WI38 (cell line): ENCODE measurements around the gene TNNT1.

Experiments used
- H3K4me3 ChIP-seq: 2 replicates; pipeline ENCODE4 v1.5.1; 2011; ENCODE audit warnings: low read depth, mild to moderate bottlenecking, control low read depth, low read length
- TF ChIP-seq, protein P1 (sequence below): IDR thresholded peaks from 2 replicates; pipeline ENCODE4 v1.5.1; 2012; ENCODE audit warnings: low read depth, mild to moderate bottlenecking, control low read depth, low read length

The TNNT1 gene, protein sequence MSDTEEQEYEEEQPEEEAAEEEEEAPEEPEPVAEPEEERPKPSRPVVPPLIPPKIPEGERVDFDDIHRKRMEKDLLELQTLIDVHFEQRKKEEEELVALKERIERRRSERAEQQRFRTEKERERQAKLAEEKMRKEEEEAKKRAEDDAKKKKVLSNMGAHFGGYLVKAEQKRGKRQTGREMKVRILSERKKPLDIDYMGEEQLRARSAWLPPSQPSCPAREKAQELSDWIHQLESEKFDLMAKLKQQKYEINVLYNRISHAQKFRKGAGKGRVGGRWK

DNA sequence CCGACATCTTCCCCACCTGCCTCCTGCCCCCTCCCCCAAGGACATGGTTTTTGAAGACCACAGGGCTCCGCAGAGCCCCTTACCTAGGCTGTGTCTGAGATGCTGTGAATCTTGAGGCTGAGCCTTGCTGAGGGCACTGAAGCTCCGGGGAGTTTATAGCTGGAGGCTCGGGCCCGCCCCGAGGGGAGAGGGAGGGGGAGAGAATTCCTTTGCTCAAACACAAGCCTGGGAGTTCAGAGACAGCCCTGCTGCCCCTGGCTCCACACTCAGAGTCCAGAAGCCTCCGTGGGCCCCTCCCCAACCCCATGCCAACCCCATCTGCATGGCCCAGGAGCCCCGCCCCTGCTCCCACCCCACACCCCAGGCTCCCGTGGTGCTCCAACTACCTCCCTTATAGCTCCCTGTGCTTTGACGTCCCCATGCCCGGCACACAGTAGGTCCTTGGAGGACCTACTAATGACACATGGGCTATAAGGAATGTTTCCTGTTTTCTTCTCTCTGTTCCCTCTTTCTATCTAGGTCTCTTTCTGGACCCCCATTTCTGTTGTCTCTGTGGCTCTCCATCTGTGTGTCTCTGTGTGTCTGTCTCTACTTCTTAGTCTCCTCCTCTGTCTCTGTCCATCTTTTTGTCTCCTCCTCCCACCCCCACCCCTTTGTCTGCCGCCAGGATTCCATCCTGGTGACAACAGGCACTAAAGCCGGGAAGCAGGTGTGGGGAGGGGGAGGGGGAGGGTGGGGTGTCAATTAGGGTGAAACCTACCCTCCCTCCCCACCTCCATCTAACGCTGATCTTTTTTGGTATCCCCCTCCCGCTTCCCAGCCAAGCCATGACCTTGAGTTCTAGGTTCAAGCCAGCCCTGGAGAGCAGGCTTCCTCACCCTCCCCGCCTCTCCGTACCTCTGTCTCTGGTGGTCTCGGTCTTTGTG, at the start of gene TNNT1:
Gene TNNT1, minus strand, starts transcription at position 129 of the 926 bp plus-strand sequence. CDS start 2,049 bp downstream, outside the sequence.
- H3K4me3 ChIP-seq = no peak within 1 kb of the TSS
- TF ChIP-seq, protein P1, sequence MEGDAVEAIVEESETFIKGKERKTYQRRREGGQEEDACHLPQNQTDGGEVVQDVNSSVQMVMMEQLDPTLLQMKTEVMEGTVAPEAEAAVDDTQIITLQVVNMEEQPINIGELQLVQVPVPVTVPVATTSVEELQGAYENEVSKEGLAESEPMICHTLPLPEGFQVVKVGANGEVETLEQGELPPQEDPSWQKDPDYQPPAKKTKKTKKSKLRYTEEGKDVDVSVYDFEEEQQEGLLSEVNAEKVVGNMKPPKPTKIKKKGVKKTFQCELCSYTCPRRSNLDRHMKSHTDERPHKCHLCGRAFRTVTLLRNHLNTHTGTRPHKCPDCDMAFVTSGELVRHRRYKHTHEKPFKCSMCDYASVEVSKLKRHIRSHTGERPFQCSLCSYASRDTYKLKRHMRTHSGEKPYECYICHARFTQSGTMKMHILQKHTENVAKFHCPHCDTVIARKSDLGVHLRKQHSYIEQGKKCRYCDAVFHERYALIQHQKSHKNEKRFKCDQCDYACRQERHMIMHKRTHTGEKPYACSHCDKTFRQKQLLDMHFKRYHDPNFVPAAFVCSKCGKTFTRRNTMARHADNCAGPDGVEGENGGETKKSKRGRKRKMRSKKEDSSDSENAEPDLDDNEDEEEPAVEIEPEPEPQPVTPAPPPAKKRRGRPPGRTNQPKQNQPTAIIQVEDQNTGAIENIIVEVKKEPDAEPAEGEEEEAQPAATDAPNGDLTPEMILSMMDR = no peak

DNA sequence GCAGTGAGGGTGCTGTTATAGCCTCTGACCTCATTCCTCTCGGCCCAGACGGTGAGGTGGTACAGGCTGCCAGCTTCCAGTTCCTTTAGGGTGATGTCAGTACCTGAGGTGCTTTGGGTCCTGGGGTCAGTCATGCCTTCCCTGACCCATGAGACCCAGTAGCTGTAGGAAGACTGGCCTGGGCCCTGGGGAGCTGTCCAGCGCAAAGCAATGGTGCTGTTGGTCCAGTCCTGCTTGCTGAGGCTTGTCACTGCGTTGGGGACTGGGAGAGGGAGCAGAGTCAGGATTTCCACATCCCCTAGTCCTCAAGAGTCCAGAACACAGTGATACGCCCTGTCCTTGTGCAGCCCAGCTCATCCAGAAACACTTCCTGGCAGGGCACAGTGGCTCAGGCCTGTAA, 49.6 kb upstream of the TNNT1 start:
- no peak overlapping the region for H3K4me3 ChIP-seq
- TF ChIP-seq, protein P1 = no peak

GRCh38 chr19:55197528-55197927, 48.5 kb upstream of the TNNT1 start:
- H3K4me3 ChIP-seq = no peak overlapping the region
- TF ChIP-seq, protein P1 = no peak

DNA sequence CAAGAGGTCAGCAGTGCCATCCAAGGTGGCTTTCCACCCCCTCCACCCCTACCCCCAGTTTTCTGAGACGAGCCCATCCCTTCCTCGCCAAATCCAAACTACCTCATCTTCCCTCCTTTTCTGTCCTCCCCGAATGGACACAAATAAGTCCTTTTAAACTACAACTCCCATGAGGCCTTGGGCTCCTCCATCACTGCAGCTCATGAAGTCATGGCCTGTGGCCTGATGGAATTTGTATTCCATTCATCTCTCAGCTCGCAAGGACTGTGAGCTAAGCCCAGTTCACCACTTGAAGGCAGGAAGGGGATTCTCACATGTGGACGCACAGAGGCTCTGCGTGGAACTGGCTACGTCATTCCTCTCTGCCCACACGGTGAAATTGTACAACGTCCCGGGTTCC, 47.8 kb upstream of the TNNT1 start:
- no peak overlapping the region for H3K4me3 ChIP-seq
- TF ChIP-seq, protein P1 = no peak

DNA sequence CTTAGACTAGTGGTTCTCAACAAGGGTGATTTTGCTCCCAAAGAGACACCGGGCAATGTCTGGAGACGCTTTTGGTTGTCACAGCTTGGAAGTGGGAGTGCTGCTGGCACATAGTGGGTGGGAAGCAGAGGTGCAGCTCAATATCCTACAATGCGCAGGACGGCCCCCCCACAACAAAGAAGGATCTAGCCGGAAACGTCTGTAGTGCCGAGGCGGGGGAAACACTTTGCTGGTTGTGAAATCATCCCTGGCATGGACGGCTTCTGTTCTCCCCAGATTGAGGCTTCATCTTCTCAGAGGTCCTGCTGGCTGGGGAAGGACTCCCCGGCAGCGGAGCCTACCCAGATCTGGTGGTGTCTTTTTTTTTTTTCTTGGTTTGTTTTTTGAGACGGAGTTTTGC, 44.5 kb upstream of the TNNT1 start:
- TF ChIP-seq, protein P1 = no peak
- no peak overlapping the region for H3K4me3 ChIP-seq

DNA sequence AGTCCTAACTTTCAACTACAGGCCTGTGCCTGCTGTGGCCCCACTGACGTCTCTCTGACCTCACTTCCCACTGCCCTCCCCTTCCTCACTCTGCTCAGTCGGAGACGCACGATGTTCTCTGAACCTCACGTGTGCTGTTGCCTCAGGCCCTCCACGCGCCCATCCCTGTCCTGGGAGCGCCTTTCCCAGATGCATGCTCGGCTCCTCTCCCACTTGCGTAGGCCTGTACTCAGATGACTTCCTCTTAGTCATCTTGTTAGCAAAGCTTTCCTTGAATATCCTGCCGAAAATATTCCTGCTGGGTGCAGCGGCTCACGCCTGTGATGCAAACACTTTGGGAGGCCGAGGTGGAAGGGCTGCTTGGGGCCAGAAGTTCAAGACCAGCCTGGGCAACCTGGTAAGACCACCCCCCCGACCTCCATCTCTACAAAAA, 40.4 kb upstream of the TNNT1 start:
- H3K4me3 ChIP-seq = no peak overlapping the region
- TF ChIP-seq, protein P1 = no peak

GRCh38 chr19:55188625-55189024, 39.6 kb upstream of the TNNT1 start:
- no peak overlapping the region for H3K4me3 ChIP-seq
- TF ChIP-seq, protein P1 = no peak
